ENCODE data around the gene SOX11. TPM values are rescaled to one million over a fixed set of nuclear protein-coding genes. Genes with fewer than 3 reads are reported as not detected.

Gene SOX11
- total RNA-seq, 1 donor from 2014 or later = not detected

DNA sequence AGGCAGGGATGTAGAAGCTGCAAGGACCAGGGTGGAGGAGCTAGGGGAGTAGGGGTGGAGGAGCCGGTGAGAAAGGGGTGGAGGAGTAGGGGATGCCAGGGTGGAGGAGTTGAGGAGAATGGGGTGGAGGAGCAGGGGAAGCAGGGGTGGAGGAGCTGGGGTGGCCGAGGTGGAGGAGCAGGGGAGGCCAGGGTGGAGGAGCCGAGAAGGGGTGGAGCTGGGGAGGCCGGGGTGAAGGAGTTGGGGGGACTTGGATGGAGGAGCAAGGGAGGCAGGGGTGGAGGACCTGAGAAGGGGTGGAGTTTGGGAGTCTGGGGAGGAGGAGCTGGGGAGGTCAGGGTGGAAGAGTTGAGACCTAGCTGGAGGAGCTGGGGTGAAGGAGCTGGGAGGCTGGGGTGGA lies 13.3 kb downstream of the SOX11 start:
- Histone ChIP-seq H3K4me1 (no peaks in the 10 kb centered on the region), H3K27ac (no peak overlapping the region), H3K36me3 (no peaks in the 10 kb centered on the region), H3K4me3 (no peak overlapping the region), H3K27me3 (no peaks in the 10 kb centered on the region), H3K9me3 (no peaks in the 10 kb centered on the region)
- DNase-seq (ENCODE audit: extremely low spot score in 2 of 2) = no peak
- intact Hi-C loops (cut with DNase I) = no loop called here
- TF ChIP-seq POLR2A (IDR thresholded peaks at IDR 0.05) (no peak), POLR2AphosphoS5 (IDR thresholded peaks at IDR 0.05; ENCODE audit: insufficient read depth in 1 of 2, low read depth in 1 of 2) (no peak)
- TF ChIP-seq, protein P1, sequence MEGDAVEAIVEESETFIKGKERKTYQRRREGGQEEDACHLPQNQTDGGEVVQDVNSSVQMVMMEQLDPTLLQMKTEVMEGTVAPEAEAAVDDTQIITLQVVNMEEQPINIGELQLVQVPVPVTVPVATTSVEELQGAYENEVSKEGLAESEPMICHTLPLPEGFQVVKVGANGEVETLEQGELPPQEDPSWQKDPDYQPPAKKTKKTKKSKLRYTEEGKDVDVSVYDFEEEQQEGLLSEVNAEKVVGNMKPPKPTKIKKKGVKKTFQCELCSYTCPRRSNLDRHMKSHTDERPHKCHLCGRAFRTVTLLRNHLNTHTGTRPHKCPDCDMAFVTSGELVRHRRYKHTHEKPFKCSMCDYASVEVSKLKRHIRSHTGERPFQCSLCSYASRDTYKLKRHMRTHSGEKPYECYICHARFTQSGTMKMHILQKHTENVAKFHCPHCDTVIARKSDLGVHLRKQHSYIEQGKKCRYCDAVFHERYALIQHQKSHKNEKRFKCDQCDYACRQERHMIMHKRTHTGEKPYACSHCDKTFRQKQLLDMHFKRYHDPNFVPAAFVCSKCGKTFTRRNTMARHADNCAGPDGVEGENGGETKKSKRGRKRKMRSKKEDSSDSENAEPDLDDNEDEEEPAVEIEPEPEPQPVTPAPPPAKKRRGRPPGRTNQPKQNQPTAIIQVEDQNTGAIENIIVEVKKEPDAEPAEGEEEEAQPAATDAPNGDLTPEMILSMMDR (IDR thresholded peaks at IDR 0.05) = no peak

DNA sequence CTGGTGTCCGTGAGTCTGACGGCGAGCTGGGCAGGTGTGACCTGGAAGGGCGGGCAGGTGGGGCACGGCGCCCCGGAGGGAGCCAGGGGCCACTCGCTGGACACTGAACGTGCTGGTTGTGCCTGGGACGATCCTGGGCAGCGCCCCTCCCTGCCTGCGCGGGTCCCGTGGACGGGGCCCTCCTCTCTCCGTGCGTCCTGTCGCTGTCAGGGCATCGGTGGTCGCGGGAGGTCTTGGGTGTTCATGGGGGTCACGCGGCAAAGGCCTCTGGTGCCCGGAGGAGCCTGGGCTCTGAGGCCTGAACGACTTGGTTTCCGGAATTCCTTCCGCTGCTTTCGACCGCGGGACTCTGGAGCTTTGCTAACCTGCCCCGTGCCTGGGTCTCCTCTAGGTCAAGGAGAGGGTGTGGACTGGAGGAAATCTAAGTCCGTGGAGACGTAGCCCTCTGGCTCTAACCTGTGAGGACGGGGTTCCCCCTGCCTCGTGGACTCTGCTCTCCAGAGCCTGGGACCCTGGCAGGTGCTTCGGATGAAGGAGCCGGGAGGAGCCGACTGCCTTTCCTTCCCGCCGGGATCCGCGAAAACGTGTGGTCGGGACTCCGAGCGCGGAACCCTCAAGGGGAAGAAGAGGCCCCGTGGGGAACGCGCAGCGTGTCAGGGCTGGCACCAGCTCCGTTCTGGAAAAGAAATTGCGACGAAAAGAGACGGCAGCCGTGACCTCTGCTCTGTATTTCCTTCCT lies 14.7 kb downstream of the SOX11 start:
- DNase-seq (ENCODE audit: extremely low spot score in 2 of 2) = no peak
- no peaks in the 10 kb centered on the region for H3K4me1 ChIP-seq
- no peak overlapping the region for H3K27ac ChIP-seq
- H3K9me3 ChIP-seq = no peaks in the 10 kb centered on the region
- no peak overlapping the region for H3K4me3 ChIP-seq
- TF ChIP-seq, protein P1 (IDR thresholded peaks at IDR 0.05) = no peak
- TF ChIP-seq POLR2A (IDR thresholded peaks at IDR 0.05) (no peak), POLR2AphosphoS5 (IDR thresholded peaks at IDR 0.05; ENCODE audit: insufficient read depth in 1 of 2, low read depth in 1 of 2) (no peak)
- H3K36me3 ChIP-seq = no peaks in the 10 kb centered on the region
- intact Hi-C loops (cut with DNase I) = no loop called here
- H3K27me3 ChIP-seq = no peaks in the 10 kb centered on the region

DNA sequence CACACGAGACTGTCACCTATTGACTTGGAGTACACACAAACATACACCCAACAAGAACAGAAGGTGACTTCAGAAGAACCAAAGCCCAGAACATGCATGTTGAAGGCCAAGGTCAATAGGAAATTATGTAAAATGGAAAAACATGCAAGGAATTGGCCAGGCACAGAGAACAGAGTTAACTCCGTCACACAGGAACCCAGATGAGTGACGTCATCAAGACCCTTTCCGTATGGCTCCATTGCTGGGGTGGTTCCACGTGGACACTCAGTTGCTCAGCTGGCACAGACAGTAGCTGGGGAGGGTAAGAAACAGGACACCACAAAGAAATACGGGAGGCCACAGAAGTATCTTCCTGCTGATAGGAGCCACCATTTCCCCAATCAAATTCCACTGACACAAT lies 18.4 kb downstream of the SOX11 start:
- Histone ChIP-seq H3K4me1 (no peaks in the 10 kb centered on the region), H3K36me3 (no peaks in the 10 kb centered on the region), H3K27ac (no peak overlapping the region), H3K9me3 (no peaks in the 10 kb centered on the region), H3K27me3 (no peaks in the 10 kb centered on the region), H3K4me3 (no peak overlapping the region)
- no peak for DNase-seq (ENCODE audit: extremely low spot score in 2 of 2)
- TF ChIP-seq POLR2AphosphoS5 (IDR thresholded peaks at IDR 0.05; ENCODE audit: insufficient read depth in 1 of 2, low read depth in 1 of 2) = no peak
- no peak for TF ChIP-seq POLR2A (IDR thresholded peaks at IDR 0.05)
- TF ChIP-seq, protein P1 (IDR thresholded peaks at IDR 0.05) = no peak
- intact Hi-C loops (cut with DNase I) = no loop called here

DNA sequence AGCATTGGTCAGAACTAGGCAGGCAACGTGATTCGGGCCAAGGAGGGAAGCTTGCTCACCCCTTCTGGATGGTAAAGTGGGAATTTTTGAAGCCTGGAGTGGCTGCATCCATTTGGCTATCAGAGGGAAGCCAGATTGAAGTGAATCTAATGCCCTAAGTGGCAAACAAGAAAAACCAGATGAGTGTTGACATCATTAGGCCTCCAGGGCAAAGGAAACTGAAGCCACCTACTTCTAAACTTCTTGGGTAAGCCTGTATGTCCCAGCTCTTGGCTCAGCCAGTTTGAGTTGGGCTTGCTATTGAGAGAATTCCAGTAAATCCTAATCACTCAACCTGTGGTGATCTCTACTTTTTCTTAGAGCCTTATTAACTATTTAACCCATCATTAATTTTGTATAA lies 20.9 kb downstream of the SOX11 start:
- Histone ChIP-seq H3K4me1 (no peaks in the 10 kb centered on the region), H3K9me3 (no peaks in the 10 kb centered on the region), H3K36me3 (no peaks in the 10 kb centered on the region), H3K27ac (no peak overlapping the region), H3K27me3 (no peaks in the 10 kb centered on the region), H3K4me3 (no peak overlapping the region)
- intact Hi-C loops (cut with DNase I) = no loop called here
- TF ChIP-seq POLR2A (IDR thresholded peaks at IDR 0.05) (no peak), POLR2AphosphoS5 (IDR thresholded peaks at IDR 0.05; ENCODE audit: insufficient read depth in 1 of 2, low read depth in 1 of 2) (no peak)
- TF ChIP-seq, protein P1 (IDR thresholded peaks at IDR 0.05) = no peak
- no peak for DNase-seq (ENCODE audit: extremely low spot score in 2 of 2)

DNA sequence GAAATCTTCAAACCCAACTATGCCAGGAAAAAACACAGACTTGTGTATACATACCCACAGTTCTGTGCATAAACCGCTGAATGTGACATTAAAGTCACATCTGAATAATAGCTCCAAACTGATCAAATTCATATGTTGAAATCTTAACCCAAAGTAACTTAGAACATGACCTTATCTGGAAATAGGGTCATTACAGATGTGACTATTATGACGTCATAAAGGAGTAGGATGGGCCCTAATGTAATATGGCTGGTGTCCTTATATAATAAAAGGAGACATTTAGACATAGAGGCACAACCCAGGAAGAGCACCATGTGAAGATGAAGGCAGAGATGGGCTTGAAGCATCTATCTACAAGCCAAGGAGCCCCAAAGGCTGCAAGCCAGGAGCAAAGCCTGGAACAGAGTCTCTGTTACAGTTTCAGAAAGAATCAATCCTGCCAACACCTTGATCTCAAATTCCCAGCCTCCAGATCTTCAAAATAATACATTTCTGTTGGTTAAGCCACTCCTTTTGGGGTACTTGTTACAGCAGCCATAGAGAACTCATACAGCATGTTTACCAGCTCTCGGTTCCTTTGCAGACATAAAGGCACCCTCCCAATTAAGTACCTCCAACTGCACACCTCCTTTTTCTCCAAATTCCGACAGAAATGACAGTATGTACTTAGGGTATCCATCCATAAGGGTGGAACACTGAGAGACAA lies 27.6 kb downstream of the SOX11 start:
- intact Hi-C loops (cut with DNase I) = no loop called here
- Histone ChIP-seq H3K27me3 (no peaks in the 10 kb centered on the region), H3K4me1 (no peaks in the 10 kb centered on the region), H3K27ac (no peak overlapping the region), H3K36me3 (no peaks in the 10 kb centered on the region), H3K4me3 (no peak overlapping the region), H3K9me3 (no peaks in the 10 kb centered on the region)
- DNase-seq (ENCODE audit: extremely low spot score in 2 of 2) = no peak
- no peak for TF ChIP-seq POLR2A (IDR thresholded peaks at IDR 0.05)
- TF ChIP-seq POLR2AphosphoS5 (IDR thresholded peaks at IDR 0.05; ENCODE audit: insufficient read depth in 1 of 2, low read depth in 1 of 2) = no peak
- TF ChIP-seq, protein P1 (IDR thresholded peaks at IDR 0.05) = no peak

Data from vagina (tissue), 2 donors.